HG03439 (cell line): ENCODE results near the gene HHIPL1.

Source experiments
- ATAC-seq: cut with Tn5 transposase; IDR thresholded peaks from one replicate; pipeline ENCODE4 v1.9.1; 2021; ENCODE audit warnings: mild to moderate bottlenecking, moderate library complexity; ENCODE audit not compliant: unreplicated experiment

Gene HHIPL1

GRCh38 chr14:99644723-99645544, at the start of gene HHIPL1:
HHIPL1 (plus strand) TSS chr14:99645129; CDS start chr14:99645208, 79 bp downstream.
- no peak for ATAC-seq

DNA sequence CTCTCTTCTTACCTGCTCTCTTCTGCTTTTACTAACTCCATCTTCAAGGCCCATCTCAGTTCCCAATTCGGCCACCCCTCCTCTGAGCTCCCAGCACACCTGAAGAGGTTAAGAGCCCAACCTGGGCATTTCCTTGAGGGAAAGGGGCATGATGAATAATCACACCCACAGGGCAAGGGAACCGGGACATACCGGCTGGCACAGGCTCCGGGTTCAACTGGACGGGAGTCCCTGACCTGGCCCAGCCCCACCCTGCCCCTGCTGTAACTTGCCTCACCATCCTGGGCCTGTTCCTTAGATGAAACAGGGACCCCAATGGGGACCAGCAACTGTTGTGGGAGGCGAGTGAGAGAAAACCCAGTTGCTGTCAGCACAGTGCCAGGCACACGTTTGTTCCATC, 49.4 kb upstream of the HHIPL1 start:
- no peak for ATAC-seq

- no peak for ATAC-seq
Observed at GRCh38 chr14:99596071-99596627, 48.8 kb upstream of the HHIPL1 start.

DNA sequence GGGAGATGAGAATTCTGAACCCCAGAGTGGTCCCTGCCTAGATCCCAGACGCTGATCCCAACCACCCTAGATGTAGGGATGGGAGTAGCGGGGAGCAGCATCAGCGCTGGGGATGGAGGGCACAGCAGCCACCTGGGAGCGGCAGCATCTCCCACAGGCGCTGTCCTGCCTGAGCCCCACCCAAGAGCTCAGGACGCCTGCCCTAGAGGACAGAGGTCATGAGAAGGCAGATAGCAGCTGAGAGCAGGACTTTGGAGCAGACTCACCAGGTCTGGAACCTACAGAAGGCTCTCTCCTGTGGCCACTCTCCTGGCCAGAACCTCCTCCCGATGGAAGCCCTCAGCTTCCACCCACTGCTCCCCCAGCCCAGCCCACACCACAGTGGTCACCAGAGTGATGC, 48.2 kb upstream of the HHIPL1 start:
- no peak for ATAC-seq

- ATAC-seq: no peak
Observed at GRCh38 chr14:99597911-99598600, 46.9 kb upstream of the HHIPL1 start.

GRCh38 chr14:99598774-99599173, 46.2 kb upstream of the HHIPL1 start:
- no peak for ATAC-seq

DNA sequence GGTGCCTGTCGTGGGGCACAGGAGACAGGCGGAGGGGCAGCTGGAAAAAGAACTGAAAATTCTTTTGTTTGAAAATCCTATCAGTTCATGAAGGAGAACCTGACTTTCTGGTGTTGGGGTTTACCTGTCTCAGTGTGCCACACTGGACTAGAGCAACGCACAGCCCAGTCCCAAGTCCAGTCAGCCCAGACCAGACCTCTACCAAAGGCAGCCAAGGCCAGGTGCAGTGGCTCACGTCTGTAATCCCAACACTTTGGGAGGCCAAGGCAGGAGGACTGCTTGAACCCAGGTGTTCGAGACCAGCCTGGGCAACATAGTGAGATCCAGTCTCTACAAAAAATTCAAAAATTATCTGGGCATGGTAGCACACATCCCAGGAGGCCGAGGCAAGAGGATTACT, 45.5 kb upstream of the HHIPL1 start:
- ATAC-seq: no peak

GRCh38 chr14:99600232-99600888, 44.6 kb upstream of the HHIPL1 start:
- ATAC-seq: no peak

DNA sequence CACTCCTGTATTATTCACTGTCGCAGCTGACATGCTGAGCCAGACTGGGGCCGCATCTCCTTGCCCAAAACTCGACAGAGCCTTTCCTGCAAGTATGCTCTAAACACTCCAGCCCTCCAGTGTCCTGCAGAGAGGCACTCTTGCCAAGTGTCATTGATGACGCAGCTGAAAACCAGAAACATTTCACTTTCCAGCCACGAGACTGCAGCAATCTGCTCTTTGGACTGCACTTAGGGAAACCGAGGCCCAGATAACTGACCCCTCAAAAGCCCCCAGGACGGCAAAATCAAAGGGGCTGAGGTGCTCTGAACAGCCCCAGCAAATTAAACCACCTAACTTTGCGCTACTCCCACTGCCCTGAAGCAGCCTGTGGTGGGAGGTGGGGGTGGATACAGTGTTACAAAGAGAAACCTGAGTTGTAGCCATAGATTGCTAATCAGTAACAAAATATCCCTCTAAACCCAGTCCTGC, 43.5 kb upstream of the HHIPL1 start:
- no peak for ATAC-seq

DNA sequence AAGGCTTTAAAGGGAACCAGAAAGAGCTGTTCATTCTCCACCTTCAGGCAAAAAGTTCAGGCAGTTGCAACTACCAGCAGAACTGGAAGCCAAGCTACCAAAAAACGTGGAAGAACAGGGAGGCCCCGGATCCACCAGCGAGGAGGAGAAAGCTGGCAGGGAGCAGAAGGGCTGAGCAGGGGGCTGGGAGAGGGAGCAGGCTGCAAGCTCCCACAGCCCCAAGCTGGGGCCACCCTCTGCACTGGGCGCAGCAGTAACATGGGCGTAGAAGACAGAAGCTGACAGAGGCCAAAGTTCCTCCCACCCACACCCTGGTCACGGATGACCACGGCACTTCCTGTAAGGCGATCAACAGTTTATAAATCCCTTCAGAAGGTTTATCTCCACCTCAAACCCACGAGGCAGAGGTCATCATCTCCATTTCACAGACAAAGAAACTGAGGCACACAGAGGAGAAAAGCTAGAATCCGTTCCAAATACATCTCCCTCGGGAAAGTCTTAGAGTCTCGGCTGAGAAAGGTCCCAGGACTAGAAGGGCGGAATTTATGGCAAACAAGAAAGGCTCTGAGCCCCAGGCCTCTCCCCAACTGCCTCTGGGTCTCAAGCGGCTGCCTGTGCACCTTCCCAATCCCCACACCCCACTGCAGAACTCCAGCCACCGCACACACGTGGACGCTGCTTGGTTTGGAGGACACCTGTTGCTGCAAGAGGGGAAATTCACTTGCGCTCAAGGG, 42.7 kb upstream of the HHIPL1 start:
- no peak for ATAC-seq

- ATAC-seq: no peak
Observed at GRCh38 chr14:99602788-99603415, 42.0 kb upstream of the HHIPL1 start.

GRCh38 chr14:99603471-99604277, 41.3 kb upstream of the HHIPL1 start, which contains the start of gene CCDC85C:
CCDC85C (minus strand) TSS chr14:99604207; CDS start chr14:99603959, 248 bp downstream.
- ATAC-seq: no peak

DNA sequence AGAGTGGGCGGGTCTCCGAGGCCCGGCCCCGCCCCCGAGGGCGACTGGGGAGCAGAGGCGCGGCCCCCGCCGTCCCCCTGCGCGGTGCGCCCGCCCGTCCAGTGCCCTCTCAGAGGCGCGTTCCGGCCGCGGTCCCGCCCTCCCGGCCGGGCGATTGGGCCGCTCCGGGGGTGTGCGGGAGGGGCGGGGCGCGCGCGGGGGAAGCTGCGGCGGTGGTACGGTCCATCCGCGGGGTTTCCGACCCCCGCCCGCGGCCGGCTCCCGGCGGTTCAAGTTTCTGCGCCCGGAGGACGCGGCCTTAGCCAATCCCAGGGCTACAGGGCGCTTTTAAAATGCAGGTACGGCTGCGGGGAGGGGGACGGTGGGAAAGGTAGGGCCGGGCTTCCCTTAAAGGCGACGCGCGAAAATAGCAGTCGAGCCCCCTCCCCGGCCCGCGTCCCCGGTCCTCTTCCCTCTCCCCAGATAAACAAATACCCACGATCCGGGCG, 40.6 kb upstream of the HHIPL1 start:
- ATAC-seq: peak; percentile 86

DNA sequence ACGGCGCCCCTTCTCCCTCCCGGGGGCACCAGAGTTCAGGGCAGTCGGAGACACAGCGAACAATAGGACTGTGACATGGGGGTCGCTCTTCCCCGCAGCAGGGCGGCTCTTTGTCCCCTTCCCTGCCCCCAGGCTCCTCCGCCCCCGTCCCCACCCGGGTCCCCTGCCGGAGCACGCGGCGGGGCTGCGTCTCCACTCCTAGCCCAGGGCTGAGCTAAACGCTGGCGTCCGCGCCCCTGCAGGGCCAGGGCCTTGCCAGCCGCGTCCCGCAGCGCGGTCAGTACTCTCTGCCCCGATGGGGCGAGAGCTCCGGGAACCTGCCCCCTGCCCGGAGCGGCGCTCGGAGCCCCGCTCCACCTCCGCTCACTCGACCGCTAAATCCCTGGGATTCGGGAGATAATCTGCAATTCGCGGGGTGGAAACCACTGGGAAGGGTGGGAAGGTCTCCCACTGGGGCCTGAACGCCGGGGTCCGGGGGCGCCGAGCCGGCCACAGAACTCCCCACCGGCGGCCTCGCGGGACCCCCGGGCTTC, 40.1 kb upstream of the HHIPL1 start:
- ATAC-seq: peak; percentile 22

GRCh38 chr14:99605299-99605961, 39.5 kb upstream of the HHIPL1 start:
- peak; percentile 32 for ATAC-seq

- no peak for ATAC-seq
Observed at GRCh38 chr14:99606359-99606758, 38.6 kb upstream of the HHIPL1 start.

DNA sequence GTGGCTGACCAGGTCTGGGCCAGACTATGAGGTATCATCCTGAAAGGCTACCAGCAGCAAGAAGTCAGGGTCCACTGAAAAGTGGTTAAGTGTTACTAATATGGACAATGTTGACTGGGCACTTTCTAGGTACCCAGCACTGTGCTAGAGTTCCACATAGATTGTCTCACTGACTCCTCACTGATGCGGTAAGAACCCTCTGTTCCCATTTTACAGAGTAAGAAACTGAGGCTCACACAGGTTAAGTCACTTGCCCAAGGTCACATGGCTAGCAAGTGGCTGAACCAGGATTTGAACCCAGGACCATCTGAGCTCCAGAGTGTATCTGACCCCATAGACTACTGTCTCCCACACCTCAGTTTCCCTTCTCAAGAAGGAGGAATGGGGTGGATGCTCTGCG, 36.3 kb upstream of the HHIPL1 start:
- no peak for ATAC-seq
